Measurements from ENCODE around the gene TNNC1. TPM values are rescaled to one million over a fixed set of nuclear protein-coding genes. Genes with fewer than 3 reads are reported as not detected.

TNNC1 gene
- total RNA-seq, 3 donors from 2014 or later (not counting 1 experiment from before 2014, with no cell fraction given) = 1.1 to 1.2 TPM; not detected in 1

DNA sequence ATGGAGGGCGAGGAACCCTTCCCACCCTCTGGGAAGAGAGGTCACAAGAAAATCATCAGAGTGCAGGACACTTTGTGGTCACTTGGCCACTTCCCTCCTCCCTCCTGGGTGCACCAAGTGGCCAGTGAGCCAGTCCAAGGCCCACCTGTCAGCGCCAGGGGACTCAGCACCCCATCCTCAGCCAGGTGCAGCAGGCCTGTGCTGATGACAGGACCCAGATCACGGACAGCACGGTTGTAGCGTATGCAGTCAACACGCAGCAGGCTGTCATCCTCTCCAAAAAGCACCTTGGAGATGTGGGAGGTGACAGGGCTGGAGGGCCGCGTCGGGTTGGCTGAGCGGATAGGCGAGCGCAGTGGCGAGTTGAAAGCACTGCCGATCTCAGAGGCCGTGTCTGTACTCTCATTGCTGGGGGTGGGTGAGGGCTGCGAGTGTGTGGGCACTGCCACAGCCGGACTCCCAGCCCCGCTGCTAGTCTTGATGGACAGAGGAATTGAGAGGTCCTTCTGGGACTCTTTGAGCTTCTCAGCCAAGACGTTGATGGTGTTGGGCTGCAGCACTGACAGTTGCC, 50.5 kb downstream of the TNNC1 start:
- Histone ChIP-seq H3K4me1 (ENCODE audit: control insufficient read depth, insufficient read depth, low read length) (peaks cover 9% of the 10 kb centered on the region), H3K27me3 (ENCODE audit: control insufficient read depth, insufficient read depth, low read length) (no peaks in the 10 kb centered on the region), H3K4me3 (ENCODE audit: low read length) (no peak overlapping the region), H3K36me3 (ENCODE audit: control insufficient read depth, insufficient read depth, low read length) (peaks cover 75% of the 10 kb centered on the region), H3K27ac (ENCODE audit: low read length) (no peak overlapping the region), H3K9me3 (ENCODE audit: control insufficient read depth, insufficient read depth, low read length) (no peaks in the 10 kb centered on the region)
- TF ChIP-seq, protein P1, sequence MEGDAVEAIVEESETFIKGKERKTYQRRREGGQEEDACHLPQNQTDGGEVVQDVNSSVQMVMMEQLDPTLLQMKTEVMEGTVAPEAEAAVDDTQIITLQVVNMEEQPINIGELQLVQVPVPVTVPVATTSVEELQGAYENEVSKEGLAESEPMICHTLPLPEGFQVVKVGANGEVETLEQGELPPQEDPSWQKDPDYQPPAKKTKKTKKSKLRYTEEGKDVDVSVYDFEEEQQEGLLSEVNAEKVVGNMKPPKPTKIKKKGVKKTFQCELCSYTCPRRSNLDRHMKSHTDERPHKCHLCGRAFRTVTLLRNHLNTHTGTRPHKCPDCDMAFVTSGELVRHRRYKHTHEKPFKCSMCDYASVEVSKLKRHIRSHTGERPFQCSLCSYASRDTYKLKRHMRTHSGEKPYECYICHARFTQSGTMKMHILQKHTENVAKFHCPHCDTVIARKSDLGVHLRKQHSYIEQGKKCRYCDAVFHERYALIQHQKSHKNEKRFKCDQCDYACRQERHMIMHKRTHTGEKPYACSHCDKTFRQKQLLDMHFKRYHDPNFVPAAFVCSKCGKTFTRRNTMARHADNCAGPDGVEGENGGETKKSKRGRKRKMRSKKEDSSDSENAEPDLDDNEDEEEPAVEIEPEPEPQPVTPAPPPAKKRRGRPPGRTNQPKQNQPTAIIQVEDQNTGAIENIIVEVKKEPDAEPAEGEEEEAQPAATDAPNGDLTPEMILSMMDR (IDR thresholded peaks at IDR 0.05) = no peak
- H3K27ac Mint-ChIP-seq = no peak overlapping the region
- WGBS (ENCODE audit: insufficient coverage) = 98% methylated on average over 19 of the region's 19 CpGs
- H3K27me3 Mint-ChIP-seq (ENCODE audit: low read depth in 2 of 2) = no peaks in the 10 kb centered on the region
- DNase-seq (no peak), ATAC-seq (no peak)
- H3K9me3 Mint-ChIP-seq = no peaks in the 10 kb centered on the region
- intact Hi-C loops (cut with micrococcal nuclease) = no loop called here
- no peaks in the 10 kb centered on the region for H3K36me3 Mint-ChIP-seq
- H3K4me1 Mint-ChIP-seq = peaks cover 6 to 16% of the 10 kb centered on the region in 2 donors
- H3K4me3 Mint-ChIP-seq = no peak overlapping the region

DNA sequence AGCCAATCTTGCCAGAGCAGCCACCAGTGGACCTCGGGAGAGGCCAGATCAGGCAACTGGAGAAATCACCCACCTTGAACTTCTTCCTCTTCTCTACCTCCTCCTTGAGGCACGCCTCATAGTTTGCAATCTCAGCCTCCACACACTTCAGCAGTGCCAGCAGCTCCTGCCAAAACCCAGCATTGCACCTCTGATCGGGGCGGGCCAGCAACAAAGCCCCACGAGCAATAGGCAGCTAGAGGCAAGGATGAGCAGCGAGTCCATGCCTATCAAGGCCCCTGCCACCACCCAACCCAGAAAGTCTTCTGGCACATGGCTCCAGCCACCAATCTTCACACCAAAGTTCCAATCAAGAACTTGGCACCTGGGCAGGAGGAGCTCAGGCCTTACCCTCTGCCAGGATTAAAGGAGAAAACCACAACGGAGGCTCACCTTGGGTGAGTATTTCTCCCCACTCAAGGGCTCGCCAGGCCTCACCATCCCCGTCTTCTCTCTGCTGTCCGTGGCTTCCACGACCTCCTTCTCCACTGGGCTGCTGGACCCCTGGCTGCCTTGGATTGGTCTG, 51.1 kb downstream of the TNNC1 start:
- Mint-ChIP-seq H3K27me3 (ENCODE audit: low read depth in 2 of 2) (no peaks in the 10 kb centered on the region), H3K27ac (no peak overlapping the region), H3K4me1 (peaks cover 0 to 11% of the 10 kb centered on the region in 2 donors), H3K4me3 (no peak overlapping the region), H3K36me3 (no peaks in the 10 kb centered on the region), H3K9me3 (no peaks in the 10 kb centered on the region)
- intact Hi-C loops (cut with micrococcal nuclease) = no loop called here
- WGBS (ENCODE audit: insufficient coverage) = 97% methylated on average over 11 of the region's 11 CpGs
- peaks cover 8% of the 10 kb centered on the region for H3K4me1 ChIP-seq (ENCODE audit: control insufficient read depth, insufficient read depth, low read length)
- ATAC-seq = no peak
- H3K27me3 ChIP-seq (ENCODE audit: control insufficient read depth, insufficient read depth, low read length) = no peaks in the 10 kb centered on the region
- DNase-seq = no peak
- H3K27ac ChIP-seq (ENCODE audit: low read length) = no peak overlapping the region
- TF ChIP-seq, protein P1 (IDR thresholded peaks at IDR 0.05) = no peak
- peaks cover 71% of the 10 kb centered on the region for H3K36me3 ChIP-seq (ENCODE audit: control insufficient read depth, insufficient read depth, low read length)
- H3K4me3 ChIP-seq (ENCODE audit: low read length) = no peak overlapping the region
- no peaks in the 10 kb centered on the region for H3K9me3 ChIP-seq (ENCODE audit: control insufficient read depth, insufficient read depth, low read length)

DNA sequence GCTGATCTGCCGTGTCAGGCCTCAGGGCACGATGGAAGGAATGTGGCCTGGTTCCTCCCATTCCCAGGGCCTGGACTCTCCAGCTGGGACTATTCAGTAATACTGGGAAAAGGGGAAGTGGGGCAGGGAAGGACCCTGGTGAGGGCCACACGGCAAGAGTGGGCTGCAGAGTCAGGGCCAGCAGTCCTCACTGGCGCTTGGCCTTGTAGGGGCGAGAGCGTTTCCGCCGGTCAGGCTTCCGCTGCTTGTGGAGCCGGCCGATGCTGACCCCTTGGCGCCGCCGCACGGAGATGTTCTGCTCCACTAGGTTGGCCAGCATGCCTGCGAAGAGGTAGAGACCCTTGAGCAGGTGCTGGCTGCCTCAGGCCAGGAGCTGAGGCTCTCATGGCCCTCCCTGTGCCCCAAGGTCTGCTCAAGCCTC, 51.7 kb downstream of the TNNC1 start:
- Mint-ChIP-seq H3K4me3 (no peak overlapping the region), H3K27ac (no peak overlapping the region), H3K9me3 (no peaks in the 10 kb centered on the region), H3K36me3 (no peaks in the 10 kb centered on the region), H3K27me3 (ENCODE audit: low read depth in 2 of 2) (no peaks in the 10 kb centered on the region), H3K4me1 (peaks cover 0 to 8% of the 10 kb centered on the region in 2 donors)
- peaks cover 69% of the 10 kb centered on the region for H3K36me3 ChIP-seq (ENCODE audit: control insufficient read depth, insufficient read depth, low read length)
- intact Hi-C loops (cut with micrococcal nuclease) = no loop called here
- no peak for DNase-seq
- peaks cover 8% of the 10 kb centered on the region for H3K4me1 ChIP-seq (ENCODE audit: control insufficient read depth, insufficient read depth, low read length)
- 97% methylated on average over 16 of the region's 16 CpGs for WGBS (ENCODE audit: insufficient coverage)
- no peak overlapping the region for H3K4me3 ChIP-seq (ENCODE audit: low read length)
- H3K27ac ChIP-seq (ENCODE audit: low read length) = no peak overlapping the region
- no peaks in the 10 kb centered on the region for H3K27me3 ChIP-seq (ENCODE audit: control insufficient read depth, insufficient read depth, low read length)
- no peak for ATAC-seq
- TF ChIP-seq, protein P1 (IDR thresholded peaks at IDR 0.05) = no peak
- H3K9me3 ChIP-seq (ENCODE audit: control insufficient read depth, insufficient read depth, low read length) = no peaks in the 10 kb centered on the region

DNA sequence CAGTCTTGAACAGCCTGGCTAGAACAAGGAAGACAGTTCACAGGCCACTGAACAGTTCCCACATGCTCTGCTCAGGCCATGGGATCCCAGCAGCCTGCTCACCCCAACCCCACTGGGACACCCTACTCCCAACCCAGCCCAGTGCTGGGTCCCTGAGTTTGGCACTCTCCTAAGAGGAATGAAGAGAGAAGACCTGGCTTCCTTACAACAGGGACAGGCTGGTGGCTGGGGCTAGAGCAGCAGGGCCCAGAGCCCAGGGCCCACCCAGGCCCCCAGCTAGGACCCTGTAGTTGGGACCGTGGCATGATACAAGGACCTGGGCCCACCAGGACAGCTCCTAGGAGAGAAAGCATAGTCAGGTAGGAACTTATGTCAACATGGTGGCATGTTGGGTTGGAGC, 52.3 kb downstream of the TNNC1 start:
- H3K27ac ChIP-seq (ENCODE audit: low read length) = no peak overlapping the region
- Mint-ChIP-seq H3K27me3 (ENCODE audit: low read depth in 2 of 2) (no peaks in the 10 kb centered on the region), H3K4me3 (no peak overlapping the region), H3K27ac (peak overlapping the region; percentile 13 to 21), H3K4me1 (peaks cover 0 to 8% of the 10 kb centered on the region in 2 donors), H3K9me3 (no peaks in the 10 kb centered on the region), H3K36me3 (no peaks in the 10 kb centered on the region)
- intact Hi-C loops (cut with micrococcal nuclease) = no loop called here
- no peak overlapping the region for H3K4me3 ChIP-seq (ENCODE audit: low read length)
- peaks cover 3% of the 10 kb centered on the region for H3K4me1 ChIP-seq (ENCODE audit: control insufficient read depth, insufficient read depth, low read length)
- ATAC-seq (peak in 1 of 3 donors; percentile 8), DNase-seq (no peak)
- 96% methylated on average over 1 of the region's 1 CpG for WGBS (ENCODE audit: insufficient coverage)
- H3K36me3 ChIP-seq (ENCODE audit: control insufficient read depth, insufficient read depth, low read length) = peaks cover 66% of the 10 kb centered on the region
- TF ChIP-seq, protein P1 (IDR thresholded peaks at IDR 0.05) = no peak
- no peaks in the 10 kb centered on the region for H3K9me3 ChIP-seq (ENCODE audit: control insufficient read depth, insufficient read depth, low read length)
- H3K27me3 ChIP-seq (ENCODE audit: control insufficient read depth, insufficient read depth, low read length) = no peaks in the 10 kb centered on the region

Measured in natural killer cell (primary cell).